ENCODE data around the gene PKD1.

GRCh38 chr16:2171601-2172178 lies 36.0 kb upstream of the PKD1 start:
- TF ChIP-seq CTCF (IDR thresholded peaks at IDR 0.05), result no peak
- no peak for TF ChIP-seq ZFX (IDR thresholded peaks at IDR 0.05; ENCODE audit: borderline replicate concordance)
